ENCODE measurements around the gene APBB1IP.

GRCh38 chr10:26519803-26520202, 81.7 kb downstream of the APBB1IP start:
- TF ChIP-seq FOXA1 (IDR thresholded peaks at IDR 0.05), result no peak
- TF ChIP-seq FOXK2 (IDR thresholded peaks at IDR 0.05), result no peak
- no peak for TF ChIP-seq PKNOX1 (IDR thresholded peaks at IDR 0.05)
